ENCODE results near the gene PRKCE. TPM values are rescaled to one million over a fixed set of nuclear protein-coding genes. Genes with fewer than 3 reads are reported as not detected.
A peak's percentile ranks its signal among the peaks of the same experiment; 100 is the strongest.

The PRKCE gene
- polyA plus RNA-seq, 1 experiment = 16.7 TPM

DNA sequence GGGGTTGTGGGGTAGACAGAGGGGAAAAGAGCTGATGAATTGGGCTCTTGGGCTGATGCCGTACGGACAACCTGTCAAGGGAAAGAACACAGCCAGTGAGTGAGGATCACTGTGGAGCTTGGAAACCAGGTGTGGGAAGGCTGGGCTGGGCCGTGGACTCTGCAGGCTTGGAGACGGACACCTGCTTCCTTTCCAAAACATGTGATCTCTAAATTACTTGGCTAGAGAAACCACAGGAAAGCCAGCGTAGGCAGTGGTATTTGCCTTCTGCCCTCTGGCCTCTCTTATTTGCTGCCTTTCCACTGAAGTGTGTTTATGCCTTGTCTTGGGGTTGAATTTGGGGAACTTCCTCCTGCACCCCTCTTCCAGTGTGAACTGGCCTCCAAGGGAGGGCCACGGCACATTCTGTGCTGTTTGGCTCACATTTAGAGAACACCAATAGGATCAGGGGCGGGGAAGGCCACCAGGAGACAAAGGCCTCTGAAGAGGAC, 267.7 kb downstream of the PRKCE start:
- Histone ChIP-seq H3K4me3 (ENCODE audit: low read depth, low read length) (no peak overlapping the region), H3K27ac (ENCODE audit: low read depth, low read length) (no peak overlapping the region), H3K9me3 (ENCODE audit: control insufficient read depth, insufficient read depth, low read length) (no peaks in the 10 kb centered on the region), H3K27me3 (ENCODE audit: control insufficient read depth, insufficient read depth, low read length) (no peaks in the 10 kb centered on the region)
- no peak for DNase-seq (ENCODE audit: low read depth, low spot score)
- TF ChIP-seq, protein P1, sequence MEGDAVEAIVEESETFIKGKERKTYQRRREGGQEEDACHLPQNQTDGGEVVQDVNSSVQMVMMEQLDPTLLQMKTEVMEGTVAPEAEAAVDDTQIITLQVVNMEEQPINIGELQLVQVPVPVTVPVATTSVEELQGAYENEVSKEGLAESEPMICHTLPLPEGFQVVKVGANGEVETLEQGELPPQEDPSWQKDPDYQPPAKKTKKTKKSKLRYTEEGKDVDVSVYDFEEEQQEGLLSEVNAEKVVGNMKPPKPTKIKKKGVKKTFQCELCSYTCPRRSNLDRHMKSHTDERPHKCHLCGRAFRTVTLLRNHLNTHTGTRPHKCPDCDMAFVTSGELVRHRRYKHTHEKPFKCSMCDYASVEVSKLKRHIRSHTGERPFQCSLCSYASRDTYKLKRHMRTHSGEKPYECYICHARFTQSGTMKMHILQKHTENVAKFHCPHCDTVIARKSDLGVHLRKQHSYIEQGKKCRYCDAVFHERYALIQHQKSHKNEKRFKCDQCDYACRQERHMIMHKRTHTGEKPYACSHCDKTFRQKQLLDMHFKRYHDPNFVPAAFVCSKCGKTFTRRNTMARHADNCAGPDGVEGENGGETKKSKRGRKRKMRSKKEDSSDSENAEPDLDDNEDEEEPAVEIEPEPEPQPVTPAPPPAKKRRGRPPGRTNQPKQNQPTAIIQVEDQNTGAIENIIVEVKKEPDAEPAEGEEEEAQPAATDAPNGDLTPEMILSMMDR (IDR thresholded peaks at IDR 0.05; ENCODE audit: low read depth, low read length) = no peak
- POLR2A ChIA-PET = no interaction called here
- CTCF ChIA-PET = no interaction called here

DNA sequence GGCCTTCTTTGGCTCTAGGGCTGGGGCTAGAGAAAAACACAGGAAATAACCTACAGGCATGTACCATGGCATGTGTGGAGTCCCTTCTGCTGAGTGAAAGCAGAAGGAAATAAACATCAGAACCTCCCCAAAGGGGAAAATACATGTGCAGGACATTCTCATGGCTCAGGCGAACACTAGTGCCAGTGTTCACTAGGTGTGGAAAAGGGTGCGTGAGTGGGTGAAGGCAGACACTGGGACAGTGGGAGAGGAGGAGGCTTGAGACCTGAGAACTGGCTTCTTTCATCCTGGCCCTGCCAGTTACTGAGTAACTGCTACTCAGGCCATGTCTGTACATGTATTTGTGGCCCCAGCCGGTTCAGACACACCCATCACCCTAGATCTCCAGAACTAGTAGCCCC, 268.2 kb downstream of the PRKCE start:
- TF ChIP-seq, protein P1 (IDR thresholded peaks at IDR 0.05; ENCODE audit: low read depth, low read length) = no peak
- POLR2A ChIA-PET = no interaction called here
- H3K27me3 ChIP-seq (ENCODE audit: control insufficient read depth, insufficient read depth, low read length) = no peaks in the 10 kb centered on the region
- no peak overlapping the region for H3K4me3 ChIP-seq (ENCODE audit: low read depth, low read length)
- DNase-seq (ENCODE audit: low read depth, low spot score) = no peak
- CTCF ChIA-PET = no interaction called here
- H3K9me3 ChIP-seq (ENCODE audit: control insufficient read depth, insufficient read depth, low read length) = no peaks in the 10 kb centered on the region
- H3K27ac ChIP-seq (ENCODE audit: low read depth, low read length) = no peak overlapping the region

DNA sequence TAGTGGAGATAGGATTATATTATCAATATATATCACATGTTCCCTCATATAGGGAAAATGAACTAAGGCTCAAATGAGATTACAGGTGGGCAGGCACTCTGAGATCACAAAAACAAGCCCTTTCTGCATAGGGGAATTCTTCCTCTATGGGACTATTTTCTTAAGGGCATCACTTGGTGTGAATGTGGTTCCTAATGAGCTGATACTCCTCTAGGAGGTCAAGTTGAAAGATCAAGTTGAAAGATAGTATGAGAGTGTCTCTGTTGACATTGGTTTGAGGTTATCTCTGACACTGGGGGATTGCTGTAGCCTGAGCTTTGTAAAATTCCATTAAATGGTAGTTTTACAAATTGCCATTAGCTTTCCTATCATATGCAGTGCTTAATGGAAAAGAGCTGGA, 270.4 kb downstream of the PRKCE start:
- ChIA-PET POLR2A (interaction anchor here (0.8 to 0.9 kb wide), 2 partner anchors 17 to 178 kb away, joined by 3 to 4 read pairs; no protein-coding TSS in a partner anchor), CTCF (interaction anchor here (0.5 to 2.1 kb wide), 4 partner anchors 9 to 33 kb away, joined by 3 to 9 read pairs (median 3); no protein-coding TSS in a partner anchor)
- Histone ChIP-seq H3K27me3 (ENCODE audit: control insufficient read depth, insufficient read depth, low read length) (no peaks in the 10 kb centered on the region), H3K27ac (ENCODE audit: low read depth, low read length) (no peak overlapping the region), H3K9me3 (ENCODE audit: control insufficient read depth, insufficient read depth, low read length) (no peaks in the 10 kb centered on the region), H3K4me3 (ENCODE audit: low read depth, low read length) (no peak overlapping the region)
- TF ChIP-seq, protein P1 (IDR thresholded peaks at IDR 0.05; ENCODE audit: low read depth, low read length) = no peak
- DNase-seq (ENCODE audit: low read depth, low spot score) = no peak

DNA sequence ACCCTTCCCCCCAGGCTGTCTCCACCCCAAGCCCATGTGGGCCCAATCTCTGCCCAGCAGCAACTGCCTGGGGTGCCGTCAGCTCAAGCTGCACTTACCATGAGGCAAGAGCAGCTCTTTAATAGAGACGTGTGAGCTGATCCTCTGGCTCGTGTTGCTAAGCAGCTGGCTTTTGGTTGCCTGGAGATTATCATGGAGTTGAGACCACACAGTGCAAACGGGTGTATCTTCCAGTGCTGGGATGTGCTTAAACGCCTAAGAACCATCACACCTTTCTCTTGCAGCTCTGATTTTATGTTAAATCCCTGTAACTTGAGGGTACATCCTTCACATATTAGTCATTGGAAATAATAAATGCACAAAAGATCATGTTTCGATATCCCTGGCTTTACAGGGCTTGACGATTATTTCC, 271.1 kb downstream of the PRKCE start:
- H3K27ac ChIP-seq (ENCODE audit: low read depth, low read length) = no peak overlapping the region
- no peaks in the 10 kb centered on the region for H3K27me3 ChIP-seq (ENCODE audit: control insufficient read depth, insufficient read depth, low read length)
- ChIA-PET CTCF (interaction anchor here (0.5 to 2.1 kb wide), 4 partner anchors 8 to 34 kb away, joined by 3 to 9 read pairs (median 3); no protein-coding TSS in a partner anchor), POLR2A (interaction anchor here (0.6 to 0.9 kb wide), 3 partner anchors 12 to 179 kb away, joined by 3 to 4 read pairs (median 4); no protein-coding TSS in a partner anchor)
- H3K9me3 ChIP-seq (ENCODE audit: control insufficient read depth, insufficient read depth, low read length) = no peaks in the 10 kb centered on the region
- no peak overlapping the region for H3K4me3 ChIP-seq (ENCODE audit: low read depth, low read length)
- TF ChIP-seq, protein P1 (IDR thresholded peaks at IDR 0.05; ENCODE audit: low read depth, low read length) = no peak
- peak; percentile 33 for DNase-seq (ENCODE audit: low read depth, low spot score)

GRCh38 chr2:45923701-45924100, 272.2 kb downstream of the PRKCE start:
- TF ChIP-seq, protein P1 (IDR thresholded peaks at IDR 0.05; ENCODE audit: low read depth, low read length) = no peak
- H3K4me3 ChIP-seq (ENCODE audit: low read depth, low read length) = no peak overlapping the region
- CTCF ChIA-PET = no interaction called here
- no peak overlapping the region for H3K27ac ChIP-seq (ENCODE audit: low read depth, low read length)
- H3K27me3 ChIP-seq (ENCODE audit: control insufficient read depth, insufficient read depth, low read length) = no peaks in the 10 kb centered on the region
- POLR2A ChIA-PET = no interaction called here
- DNase-seq (ENCODE audit: low read depth, low spot score) = no peak
- H3K9me3 ChIP-seq (ENCODE audit: control insufficient read depth, insufficient read depth, low read length) = no peaks in the 10 kb centered on the region
